Heart left ventricle (tissue), 13 donors: Measurements from ENCODE around the gene PMP22.

Experiments used
- CTCF ChIP-seq, 12 donors: fragments of 200-600 bp; sonication (generic) in 4 of 12; IDR thresholded peaks; one replicate each; pipeline versions ENCODE4 v1.5.0 to v1.8.0; 2018 to 2022; ENCODE audit warnings: antibody characterized with exemption in 12 of 12, mild to moderate bottlenecking in 5 of 12
- POLR2A ChIP-seq, 2 donors: fragments of 450-650 bp; IDR thresholded peaks; one replicate each; pipeline ENCODE4 v1.6.1; 2017; ENCODE audit warnings: antibody characterized with exemption in 2 of 2, mild to moderate bottlenecking in 2 of 2, moderate library complexity in 2 of 2
- donor health status: ischemic (EF 13 %, LVEDD 7.1; RV severe dilation, severe dysfunction).
- donor health status: DM: no; HTN: yes; CAD: no.
- donor health status: DM: no; HTN: no; CAD: no.
- donor health status: ischemic (EF 25% LVEDD 6.9; RV normal size, moderate dysfunction).
- donor health status: ischemic (EF 25% LVEDD 5.7; RV mildly dilated, moderate dysfunction).
- donor health status: ischemic (EF 35%, LVEDD 5.7; RV mildly dilated, moderate dysfunction).
- donor health status: nonischemic (EF 11% LVEDD 7.7; RV severe dilation, severe dysfunction).
- donor health status: DM: yes; HTN: yes; CAD: no.
- donor health status: PGD.
- donor health status: ischemic (EF 29% LVEDD 5.4; RV normal size, mild dysfunction).
- donor health status: nonischemic (EF 23%, LVEDD 6.1; RV moderate dilation, normal function).

DNA sequence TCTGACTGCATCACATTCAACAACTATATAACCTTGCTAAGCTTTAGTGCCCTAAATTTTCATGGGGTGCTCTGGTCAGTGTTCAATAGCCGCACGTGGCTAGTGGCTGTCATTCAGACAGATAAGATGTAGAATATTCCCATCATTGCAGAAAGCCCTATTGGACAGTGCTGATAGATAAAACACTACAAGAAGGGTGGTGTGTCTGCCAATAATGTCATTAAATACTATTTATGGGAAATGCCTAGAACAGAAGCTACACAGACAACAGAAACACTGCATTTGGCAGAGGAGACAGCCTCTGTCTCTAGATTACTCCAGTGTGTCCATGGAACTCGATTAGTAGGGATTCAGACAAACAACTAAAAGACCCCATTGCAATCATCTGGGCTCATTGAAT, 28.4 kb upstream of the PMP22 start:
- TF ChIP-seq CTCF (IDR thresholded peaks at IDR 0.05) (no peak), POLR2A (IDR thresholded peaks at IDR 0.05) (no peak)
